Vagina (tissue), 2 donors: ENCODE measurements around the gene PAPSS1.

ENCODE experiments used
- POLR2AphosphoS5 ChIP-seq, 2 donors: sonication (generic); formaldehyde crosslinking; IDR thresholded peaks; one replicate each; pipeline ENCODE4 v1.9.0; 2017; ENCODE audit warnings: antibody characterized with exemption in 2 of 2, mild to moderate bottlenecking in 2 of 2, low read depth in 1 of 2; ENCODE audit not compliant: insufficient read depth in 1 of 2
- TF ChIP-seq, protein P1 (sequence below), 3 experiments: fragments of 450-650 bp in 2 of 3; fragments of 200-600 bp in 1 of 3; sonication (generic) in 1 of 3; IDR thresholded peaks; one replicate each; pipeline ENCODE4 v1.5.1; 2017 to 2019; ENCODE audit warnings: antibody characterized with exemption in 3 of 3, mild to moderate bottlenecking in 2 of 3, moderate library complexity in 2 of 3

DNA sequence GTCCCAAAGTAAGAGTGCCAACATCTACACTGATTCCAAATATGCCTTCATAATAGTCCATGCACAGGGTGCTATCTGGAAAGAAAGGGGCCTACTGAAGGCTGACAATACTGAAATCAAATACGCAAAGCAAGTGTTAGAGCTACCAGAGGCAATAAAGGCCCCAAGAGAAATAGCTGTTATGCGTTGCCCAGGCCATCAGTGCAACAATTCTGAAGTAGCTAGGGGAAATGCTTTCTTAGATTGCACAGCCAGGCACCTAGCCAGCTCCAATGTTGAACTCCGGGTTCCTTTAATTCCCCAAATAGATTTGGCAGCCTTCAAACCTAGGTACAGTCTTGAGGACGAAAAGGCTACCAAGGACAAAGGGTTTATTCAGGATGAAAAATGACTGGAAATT lies 17.4 kb upstream of the PAPSS1 start:
- TF ChIP-seq, protein P1, sequence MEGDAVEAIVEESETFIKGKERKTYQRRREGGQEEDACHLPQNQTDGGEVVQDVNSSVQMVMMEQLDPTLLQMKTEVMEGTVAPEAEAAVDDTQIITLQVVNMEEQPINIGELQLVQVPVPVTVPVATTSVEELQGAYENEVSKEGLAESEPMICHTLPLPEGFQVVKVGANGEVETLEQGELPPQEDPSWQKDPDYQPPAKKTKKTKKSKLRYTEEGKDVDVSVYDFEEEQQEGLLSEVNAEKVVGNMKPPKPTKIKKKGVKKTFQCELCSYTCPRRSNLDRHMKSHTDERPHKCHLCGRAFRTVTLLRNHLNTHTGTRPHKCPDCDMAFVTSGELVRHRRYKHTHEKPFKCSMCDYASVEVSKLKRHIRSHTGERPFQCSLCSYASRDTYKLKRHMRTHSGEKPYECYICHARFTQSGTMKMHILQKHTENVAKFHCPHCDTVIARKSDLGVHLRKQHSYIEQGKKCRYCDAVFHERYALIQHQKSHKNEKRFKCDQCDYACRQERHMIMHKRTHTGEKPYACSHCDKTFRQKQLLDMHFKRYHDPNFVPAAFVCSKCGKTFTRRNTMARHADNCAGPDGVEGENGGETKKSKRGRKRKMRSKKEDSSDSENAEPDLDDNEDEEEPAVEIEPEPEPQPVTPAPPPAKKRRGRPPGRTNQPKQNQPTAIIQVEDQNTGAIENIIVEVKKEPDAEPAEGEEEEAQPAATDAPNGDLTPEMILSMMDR (IDR thresholded peaks at IDR 0.05): no peak
- TF ChIP-seq POLR2AphosphoS5 (IDR thresholded peaks at IDR 0.05; ENCODE audit: insufficient read depth in 1 of 2, low read depth in 1 of 2): no peak
